ENCODE results near the gene RETREG3.

Gene RETREG3

GRCh38 chr17:42530952-42531454 lies 78.2 kb downstream of the RETREG3 start:
- no peak for DNase-seq (ENCODE audit: low spot score)

Measured in RKO (cell line).